ENCODE results near the gene GSTM5. TPM values are rescaled to one million over a fixed set of nuclear protein-coding genes. Genes with fewer than 3 reads are reported as not detected.

Gene GSTM5
- total RNA-seq, 6 experiments from 2014 or later: 4.3 to 7.1 (median 5.5) TPM

DNA sequence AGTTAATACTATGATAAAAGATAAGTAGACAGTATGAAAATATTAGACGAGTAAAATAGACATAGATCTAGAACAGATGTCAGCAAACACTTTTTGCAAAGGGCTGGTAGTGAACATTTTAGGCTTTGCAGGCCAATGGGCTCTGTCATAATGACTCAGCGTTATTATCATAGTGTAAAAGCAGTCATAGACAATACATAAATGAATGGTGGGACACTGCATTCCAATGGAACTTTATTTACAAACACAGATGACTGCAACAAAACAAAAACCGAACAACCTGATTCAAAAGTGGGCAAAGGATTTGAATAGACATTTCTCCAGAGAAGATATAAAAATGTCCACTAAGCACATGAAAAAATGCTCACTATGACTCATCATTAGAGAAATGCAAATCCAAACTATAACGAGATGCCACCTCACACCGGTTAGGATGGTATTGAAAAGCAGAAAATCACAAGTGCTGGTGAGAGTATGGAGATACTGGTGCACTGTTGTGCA is 7.3 kb downstream of the GSTM5 start:
- Mint-ChIP-seq H3K4me3 (peak overlapping the region; percentile 42; the same call in 1 of the 2 replicates), H3K27me3 (ENCODE audit: insufficient read depth) (peaks cover 4% of the 10 kb centered on the region; the same call in 1 of the 2 replicates), H3K27ac (peak overlapping the region; percentile 85), H3K9me3 (no peaks in the 10 kb centered on the region), H3K36me3 (ENCODE audit: low read depth) (no peaks in the 10 kb centered on the region), H3K4me1 (ENCODE audit: low read depth) (peaks cover 45% of the 10 kb centered on the region)
- TF ChIP-seq, protein P1, sequence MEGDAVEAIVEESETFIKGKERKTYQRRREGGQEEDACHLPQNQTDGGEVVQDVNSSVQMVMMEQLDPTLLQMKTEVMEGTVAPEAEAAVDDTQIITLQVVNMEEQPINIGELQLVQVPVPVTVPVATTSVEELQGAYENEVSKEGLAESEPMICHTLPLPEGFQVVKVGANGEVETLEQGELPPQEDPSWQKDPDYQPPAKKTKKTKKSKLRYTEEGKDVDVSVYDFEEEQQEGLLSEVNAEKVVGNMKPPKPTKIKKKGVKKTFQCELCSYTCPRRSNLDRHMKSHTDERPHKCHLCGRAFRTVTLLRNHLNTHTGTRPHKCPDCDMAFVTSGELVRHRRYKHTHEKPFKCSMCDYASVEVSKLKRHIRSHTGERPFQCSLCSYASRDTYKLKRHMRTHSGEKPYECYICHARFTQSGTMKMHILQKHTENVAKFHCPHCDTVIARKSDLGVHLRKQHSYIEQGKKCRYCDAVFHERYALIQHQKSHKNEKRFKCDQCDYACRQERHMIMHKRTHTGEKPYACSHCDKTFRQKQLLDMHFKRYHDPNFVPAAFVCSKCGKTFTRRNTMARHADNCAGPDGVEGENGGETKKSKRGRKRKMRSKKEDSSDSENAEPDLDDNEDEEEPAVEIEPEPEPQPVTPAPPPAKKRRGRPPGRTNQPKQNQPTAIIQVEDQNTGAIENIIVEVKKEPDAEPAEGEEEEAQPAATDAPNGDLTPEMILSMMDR (IDR thresholded peaks at IDR 0.05): no peak
- DNase-seq: peak; percentile 58

DNA sequence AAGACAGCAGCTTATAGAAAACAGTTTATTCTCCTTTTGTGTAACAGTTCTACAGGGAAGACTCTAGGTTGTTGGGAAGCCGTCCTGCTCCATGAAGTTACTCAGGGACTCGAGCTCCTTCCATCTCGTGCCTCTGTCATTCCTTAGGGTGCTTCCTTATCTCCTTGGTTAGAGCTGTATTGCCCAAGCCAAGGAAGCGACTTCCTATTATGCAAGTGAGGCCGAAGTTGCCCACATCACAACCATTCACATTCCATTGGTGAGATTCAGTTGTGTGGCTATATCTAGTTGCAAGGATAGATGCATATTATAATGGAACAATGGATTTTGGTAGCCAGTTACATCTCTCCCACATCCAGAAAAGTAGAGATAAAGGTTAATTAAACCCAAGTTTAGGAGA is 9.0 kb downstream of the GSTM5 start:
- no peak for DNase-seq
- H3K4me1 Mint-ChIP-seq (ENCODE audit: low read depth): peaks cover 52% of the 10 kb centered on the region
- H3K36me3 Mint-ChIP-seq (ENCODE audit: low read depth): no peaks in the 10 kb centered on the region
- H3K9me3 Mint-ChIP-seq: no peaks in the 10 kb centered on the region
- H3K4me3 Mint-ChIP-seq: no peak overlapping the region
- no peaks in the 10 kb centered on the region; the same call in 1 of the 2 replicates for H3K27me3 Mint-ChIP-seq (ENCODE audit: insufficient read depth)
- TF ChIP-seq, protein P1 (IDR thresholded peaks at IDR 0.05): no peak
- H3K27ac Mint-ChIP-seq: no peak overlapping the region

DNA sequence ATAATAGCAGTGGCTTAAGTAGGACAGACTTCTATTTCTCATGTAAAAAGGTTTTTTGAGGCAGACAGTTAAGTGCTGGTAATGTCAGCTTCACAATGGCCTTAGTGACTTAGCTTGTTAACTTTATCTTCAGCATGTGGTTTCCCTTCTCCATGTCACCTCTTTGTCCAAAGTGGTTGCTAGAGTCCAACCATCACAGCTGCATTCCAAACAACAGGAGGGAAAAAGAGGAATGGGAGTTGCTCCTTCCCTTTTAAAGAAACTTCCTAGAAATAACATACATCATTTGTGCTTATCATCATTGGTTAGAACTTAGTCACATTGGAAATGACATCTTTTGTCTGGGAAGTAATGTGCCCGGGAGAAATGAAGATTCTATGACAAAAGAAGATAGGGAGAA is 9.9 kb downstream of the GSTM5 start:
- H3K4me1 Mint-ChIP-seq (ENCODE audit: low read depth): peaks cover 54% of the 10 kb centered on the region

DNA sequence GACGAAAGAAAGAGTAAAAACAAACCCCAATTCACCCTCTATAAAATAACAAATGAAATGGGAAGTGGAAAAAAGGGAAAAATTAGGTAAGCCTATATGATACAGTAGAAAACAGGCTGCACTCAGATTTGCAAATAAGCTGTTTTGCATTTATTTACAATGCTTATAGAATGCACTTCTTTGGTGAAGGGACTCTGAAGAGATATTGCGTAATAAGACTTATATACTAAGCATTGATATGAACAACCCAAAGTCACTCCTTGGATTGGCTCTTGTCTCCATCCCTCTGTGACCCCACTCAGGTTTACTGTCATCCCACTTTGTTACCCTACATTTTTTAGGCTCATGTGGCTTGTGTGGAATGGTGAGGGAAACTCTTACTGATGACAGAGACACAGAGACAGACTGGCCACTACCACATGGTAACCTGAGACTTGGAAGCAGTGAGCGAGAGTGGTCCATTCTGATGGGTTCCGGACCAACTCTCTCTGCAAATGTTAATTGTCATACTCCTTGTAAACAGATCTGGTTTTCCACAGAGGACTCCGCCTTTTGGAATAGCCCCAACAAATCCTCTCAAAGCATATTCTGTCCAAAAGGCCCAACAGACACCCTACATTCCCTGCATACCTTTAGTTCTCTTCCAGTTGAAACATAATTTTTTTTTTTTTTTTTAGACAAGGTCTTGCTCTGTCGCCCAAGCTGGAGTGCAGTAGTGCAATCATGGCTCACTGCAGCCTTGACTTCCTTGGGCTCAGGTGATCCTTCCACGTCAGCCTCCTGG is 11.0 kb downstream of the GSTM5 start:
- Mint-ChIP-seq H3K36me3 (ENCODE audit: low read depth) (0 out of 2 replicates have a peak, but pooled peaks cover 5% of the 10 kb centered on the region), H3K9me3 (no peaks in the 10 kb centered on the region), H3K4me3 (no peak overlapping the region), H3K27ac (no peak overlapping the region), H3K27me3 (ENCODE audit: insufficient read depth) (peaks cover 2% of the 10 kb centered on the region; the same call in 1 of the 2 replicates), H3K4me1 (ENCODE audit: low read depth) (peaks cover 44% of the 10 kb centered on the region)
- TF ChIP-seq, protein P1 (IDR thresholded peaks at IDR 0.05): no peak
- DNase-seq: no peak

More for the DNA sequence above, 9.9 kb downstream of the GSTM5 start:
- Mint-ChIP-seq H3K36me3 (ENCODE audit: low read depth) (0 out of 2 replicates have a peak, but pooled peaks cover 3% of the 10 kb centered on the region), H3K27me3 (ENCODE audit: insufficient read depth) (no peaks in the 10 kb centered on the region; the same call in 1 of the 2 replicates), H3K9me3 (no peaks in the 10 kb centered on the region), H3K4me3 (no peak overlapping the region), H3K27ac (no peak overlapping the region)
- no peak for DNase-seq
- TF ChIP-seq, protein P1 (IDR thresholded peaks at IDR 0.05): no peak

DNA sequence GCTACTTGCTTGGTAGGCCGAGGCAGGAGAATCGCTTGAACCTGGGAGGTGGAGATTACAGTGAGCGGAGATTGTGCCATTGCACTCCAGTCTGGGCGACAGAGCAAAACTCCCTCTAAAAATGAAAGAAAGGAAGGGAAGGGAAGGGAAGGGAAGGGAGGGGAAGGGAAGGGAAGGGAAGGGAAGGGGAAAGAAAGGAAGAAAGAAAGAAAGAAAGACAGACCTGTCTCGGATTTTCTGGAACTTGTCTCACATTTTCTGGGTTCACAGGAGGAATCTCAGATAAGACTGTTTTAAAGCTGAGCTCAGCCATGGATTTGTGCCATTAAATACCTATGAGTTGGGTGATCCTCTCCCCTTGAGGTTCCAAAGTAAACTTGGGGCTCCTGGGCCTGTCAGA is 12.9 kb downstream of the GSTM5 start:
- no peak for DNase-seq
- Mint-ChIP-seq H3K27ac (no peak overlapping the region), H3K27me3 (ENCODE audit: insufficient read depth) (peaks cover 5% of the 10 kb centered on the region), H3K9me3 (no peaks in the 10 kb centered on the region), H3K4me3 (no peak overlapping the region), H3K36me3 (ENCODE audit: low read depth) (0 out of 2 replicates have a peak, but pooled peaks cover 5% of the 10 kb centered on the region), H3K4me1 (ENCODE audit: low read depth) (peaks cover 25% of the 10 kb centered on the region)
- TF ChIP-seq, protein P1 (IDR thresholded peaks at IDR 0.05): no peak
